22Rv1 (cell line): ENCODE results near the gene SNCAIP.
A peak's percentile ranks its signal among the peaks of the same experiment; 100 is the strongest.

ENCODE experiments used
- H3K27ac ChIP-seq: fragments of 450-650 bp; 2 replicates; pipeline ENCODE4 v1.5.1; 2017
- ZFX ChIP-seq: fragments of 450-650 bp; IDR thresholded peaks from 2 replicates; pipeline ENCODE4 v1.6.1; 2017; ENCODE audit warnings: antibody characterized with exemption, borderline replicate concordance
- TF ChIP-seq, protein P1 (sequence below): fragments of 450-650 bp; IDR thresholded peaks from 2 replicates; pipeline ENCODE4 v1.5.1; 2017; ENCODE audit warnings: mild to moderate bottlenecking

The SNCAIP gene

DNA sequence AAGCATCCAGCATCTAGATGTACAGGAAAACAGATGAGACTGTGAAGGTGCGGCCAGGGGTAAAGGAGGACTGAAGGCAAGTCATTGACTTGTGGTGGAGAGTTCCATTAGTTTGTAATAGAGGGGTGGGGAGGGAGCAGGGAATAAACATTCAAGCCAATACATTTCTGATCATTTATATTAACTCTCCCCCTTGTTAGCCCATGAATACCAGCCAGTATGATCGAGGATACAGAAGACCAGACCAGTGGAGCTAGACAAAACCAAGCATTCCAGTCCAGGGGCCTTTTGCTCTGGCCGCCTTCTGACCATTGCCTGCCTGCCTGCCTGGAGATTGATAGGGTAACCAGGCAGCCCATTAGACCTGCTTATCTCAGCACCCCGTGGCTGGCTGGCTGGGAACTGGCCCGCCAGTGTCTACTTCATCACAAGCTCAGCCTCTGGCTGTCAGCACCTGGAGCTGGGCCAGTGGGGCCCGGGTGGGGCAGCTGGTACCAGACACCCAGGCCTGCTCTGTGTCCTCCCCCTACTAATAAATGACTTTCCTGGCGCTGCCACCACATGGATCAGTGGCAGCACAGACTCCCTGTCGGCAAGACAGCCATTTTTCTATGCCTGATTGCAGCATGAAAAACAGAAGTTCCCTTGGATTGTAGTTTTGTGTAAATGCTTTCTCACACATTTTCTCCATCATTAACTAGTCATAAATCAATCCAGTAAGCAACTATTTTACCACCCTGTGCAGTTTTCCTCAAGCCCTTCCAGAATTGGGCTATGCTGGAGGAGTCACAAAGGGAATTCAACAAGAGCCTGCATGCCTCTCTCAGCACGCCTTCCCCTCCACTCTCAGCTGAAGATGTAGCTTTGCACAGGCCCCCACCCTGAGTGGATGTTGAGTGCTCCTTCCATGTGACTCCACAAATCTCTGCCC is 181.3 kb downstream of the SNCAIP start:
- TF ChIP-seq, protein P1, sequence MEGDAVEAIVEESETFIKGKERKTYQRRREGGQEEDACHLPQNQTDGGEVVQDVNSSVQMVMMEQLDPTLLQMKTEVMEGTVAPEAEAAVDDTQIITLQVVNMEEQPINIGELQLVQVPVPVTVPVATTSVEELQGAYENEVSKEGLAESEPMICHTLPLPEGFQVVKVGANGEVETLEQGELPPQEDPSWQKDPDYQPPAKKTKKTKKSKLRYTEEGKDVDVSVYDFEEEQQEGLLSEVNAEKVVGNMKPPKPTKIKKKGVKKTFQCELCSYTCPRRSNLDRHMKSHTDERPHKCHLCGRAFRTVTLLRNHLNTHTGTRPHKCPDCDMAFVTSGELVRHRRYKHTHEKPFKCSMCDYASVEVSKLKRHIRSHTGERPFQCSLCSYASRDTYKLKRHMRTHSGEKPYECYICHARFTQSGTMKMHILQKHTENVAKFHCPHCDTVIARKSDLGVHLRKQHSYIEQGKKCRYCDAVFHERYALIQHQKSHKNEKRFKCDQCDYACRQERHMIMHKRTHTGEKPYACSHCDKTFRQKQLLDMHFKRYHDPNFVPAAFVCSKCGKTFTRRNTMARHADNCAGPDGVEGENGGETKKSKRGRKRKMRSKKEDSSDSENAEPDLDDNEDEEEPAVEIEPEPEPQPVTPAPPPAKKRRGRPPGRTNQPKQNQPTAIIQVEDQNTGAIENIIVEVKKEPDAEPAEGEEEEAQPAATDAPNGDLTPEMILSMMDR = no peak
- H3K27ac ChIP-seq = no peak overlapping the region

DNA sequence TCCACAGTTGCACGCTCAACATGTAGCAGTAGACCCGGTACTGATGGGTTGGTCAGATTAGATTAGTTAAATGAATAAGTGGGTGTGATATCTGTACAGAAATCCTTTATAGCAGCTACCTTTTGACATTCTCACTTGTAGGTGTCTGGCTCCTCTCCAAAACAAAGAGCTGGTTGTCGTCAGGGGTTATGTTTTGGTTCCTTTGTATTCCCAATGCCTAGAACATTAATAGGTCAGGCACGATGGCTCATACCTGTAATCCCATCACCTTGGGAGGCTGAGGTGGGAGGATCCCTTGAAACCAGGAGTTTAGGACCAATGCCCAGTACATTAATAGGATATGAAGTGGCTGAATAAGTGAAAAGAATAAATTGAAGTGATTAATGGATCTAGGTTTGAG is 182.1 kb downstream of the SNCAIP start:
- no peak for TF ChIP-seq ZFX
- TF ChIP-seq, protein P1 = no peak
- no peak overlapping the region for H3K27ac ChIP-seq

DNA sequence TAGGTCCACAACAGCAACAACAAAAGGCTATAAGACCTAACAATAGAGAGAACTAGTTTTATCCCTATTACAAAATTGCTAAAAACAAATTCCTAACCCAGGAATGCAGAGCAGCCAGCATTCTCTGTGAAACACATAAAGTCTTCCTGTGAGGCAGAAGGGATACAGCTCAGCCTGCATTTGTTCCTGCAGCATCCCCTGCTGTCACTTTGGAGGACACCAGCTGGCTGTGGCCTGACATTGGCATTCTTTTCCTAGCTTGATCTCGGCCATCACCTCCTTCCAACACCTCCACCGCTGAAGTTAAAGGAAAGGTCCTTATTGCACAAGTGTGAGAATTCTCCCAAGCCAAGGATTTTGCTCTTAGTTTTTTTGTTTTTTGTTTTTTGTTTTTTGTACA is 186.1 kb downstream of the SNCAIP start:
- TF ChIP-seq, protein P1 = peak; percentile 38; the same call in 1 of the 2 replicates
- no peak for TF ChIP-seq ZFX
- no peak overlapping the region for H3K27ac ChIP-seq

DNA sequence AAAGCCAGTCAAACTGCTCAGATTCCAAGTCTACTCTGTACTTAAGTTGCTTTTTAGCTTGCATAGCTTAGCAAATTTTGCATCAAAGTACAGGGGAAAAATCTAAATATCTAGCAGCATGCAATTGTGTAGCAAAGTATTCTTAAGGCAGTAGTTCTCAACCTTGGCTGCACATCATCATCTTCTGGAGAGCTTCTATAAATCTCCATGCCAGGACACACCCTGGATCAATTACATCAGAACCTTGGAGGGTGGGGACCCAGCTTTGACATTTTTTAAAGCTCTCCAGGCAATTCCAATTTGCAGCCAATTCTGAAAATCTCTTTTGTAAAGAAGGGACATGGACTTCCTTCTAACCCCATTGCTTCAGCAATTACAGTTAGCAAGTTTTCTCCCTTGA is 187.5 kb downstream of the SNCAIP start:
- H3K27ac ChIP-seq = no peak overlapping the region
- no peak for TF ChIP-seq ZFX
- TF ChIP-seq, protein P1 = no peak

DNA sequence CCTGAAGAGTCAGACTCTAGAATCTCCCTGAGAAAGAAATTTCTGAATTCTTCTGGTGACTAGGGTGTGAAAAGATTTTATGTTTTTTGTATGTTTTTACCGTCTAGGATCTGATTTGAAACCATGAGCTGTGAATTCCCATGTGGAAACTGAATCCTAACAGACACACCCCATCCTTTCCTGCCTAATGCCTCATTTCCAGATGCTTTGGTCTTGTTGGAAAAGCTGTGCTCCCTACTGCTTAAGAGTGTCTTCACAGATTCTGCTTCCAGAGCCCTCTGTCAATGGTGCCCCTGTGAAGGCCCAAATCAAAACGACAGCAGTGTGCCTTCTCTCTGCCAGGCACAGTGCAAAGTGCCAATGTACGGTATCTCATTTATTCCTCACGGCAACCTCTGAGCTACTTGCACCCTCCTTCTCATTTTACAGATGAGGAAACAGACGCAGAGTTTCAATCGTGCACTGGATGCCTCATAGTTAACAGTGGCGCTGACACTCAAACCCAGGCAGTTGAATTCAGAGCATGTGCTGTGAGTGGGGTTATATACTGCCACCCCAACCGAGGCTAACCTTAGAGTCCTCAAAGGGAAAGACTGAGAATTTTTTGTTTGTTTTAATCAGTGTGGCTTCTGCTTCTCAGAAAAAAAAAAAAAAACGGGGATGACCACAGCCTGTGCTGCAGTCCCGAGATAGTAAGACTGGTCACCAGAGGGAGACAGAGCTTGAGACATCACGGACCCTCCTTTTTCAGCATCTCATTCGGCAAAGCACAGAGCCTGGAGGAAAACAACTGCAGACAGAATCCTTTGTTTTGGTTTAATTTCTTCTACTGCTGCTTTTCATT is 188.4 kb downstream of the SNCAIP start:
- TF ChIP-seq, protein P1 = peak; percentile 67
- no peak for TF ChIP-seq ZFX
- no peak overlapping the region for H3K27ac ChIP-seq

DNA sequence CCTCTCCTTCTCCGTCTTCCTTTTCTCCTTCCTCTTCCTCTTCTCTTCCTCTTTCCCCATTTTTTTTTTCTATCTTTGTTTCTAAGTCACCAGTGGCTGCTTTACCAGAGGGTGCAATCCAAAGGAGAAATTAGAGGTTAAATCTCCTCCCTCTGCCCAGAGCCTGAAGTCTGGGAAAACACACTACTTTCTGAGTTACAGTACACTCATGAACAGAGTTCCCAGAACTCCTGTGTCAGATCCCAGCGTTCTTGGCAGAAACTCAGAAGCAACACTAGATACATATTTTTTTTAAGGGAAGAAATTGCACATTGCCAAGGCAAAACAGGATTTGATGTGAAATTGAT is 189.0 kb downstream of the SNCAIP start:
- no peak overlapping the region for H3K27ac ChIP-seq
- TF ChIP-seq ZFX = no peak
- TF ChIP-seq, protein P1 = peak; percentile 19; the same call in 1 of the 2 replicates

DNA sequence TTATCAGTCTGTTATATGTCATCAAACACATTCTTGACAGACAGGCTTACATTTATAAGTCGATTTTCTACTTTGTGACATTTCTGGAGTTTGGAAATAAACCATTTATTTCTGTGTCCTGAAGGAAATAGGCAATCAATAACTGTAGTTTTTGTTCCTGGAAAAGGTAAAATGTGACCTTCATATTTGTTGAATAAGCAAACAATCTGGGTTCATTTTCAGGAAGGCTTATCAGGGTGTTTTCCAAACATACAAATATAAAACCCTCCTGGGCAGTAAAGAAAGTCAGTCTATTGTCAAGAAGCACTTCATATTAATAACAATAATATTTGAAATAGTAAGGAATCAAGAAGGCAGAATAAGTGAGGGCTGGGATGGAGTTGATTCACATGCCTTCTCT is 195.0 kb downstream of the SNCAIP start:
- no peak overlapping the region for H3K27ac ChIP-seq
- TF ChIP-seq, protein P1 = no peak
- no peak for TF ChIP-seq ZFX
